Type B pancreatic cell (in vitro differentiated cells): Measurements from ENCODE around the gene COL4A2. TPM values are rescaled to one million over a fixed set of nuclear protein-coding genes. Genes with fewer than 3 reads are reported as not detected.
"Not testable (repeated sequence)": the region's sequence is repeated elsewhere in the genome, so short reads cannot be mapped to it uniquely, and the experiment has no call there.

Experiments
- DNase-seq: peaks from one replicate; pipeline ENCODE4 v3.0.0; 2021; ENCODE audit warnings: mixed read lengths; ENCODE audit not compliant: unreplicated experiment; ENCODE audit errors: extremely low spot score
- H3K27ac Mint-ChIP-seq: 2 replicates; pipeline ENCODE4 v1.8.0; 2021; ENCODE audit warnings: mild to moderate bottlenecking, mixed read lengths
- H3K27me3 Mint-ChIP-seq: 2 replicates; pipeline ENCODE4 v1.8.0; 2021; ENCODE audit warnings: mixed read lengths
- H3K36me3 Mint-ChIP-seq: 2 replicates; pipeline ENCODE4 v1.8.0; 2021; ENCODE audit warnings: mixed read lengths
- H3K4me1 Mint-ChIP-seq: one replicate; pipeline ENCODE4 v1.8.0; 2021; ENCODE audit warnings: mixed read lengths; ENCODE audit not compliant: unreplicated experiment
- H3K4me3 Mint-ChIP-seq: 2 replicates; pipeline ENCODE4 v1.8.0; 2021; ENCODE audit warnings: mild to moderate bottlenecking, mixed read lengths
- H3K9me3 Mint-ChIP-seq: 2 replicates; pipeline ENCODE4 v1.8.0; 2021; ENCODE audit warnings: mixed read lengths
- total RNA-seq: library from RNA; stranded (reverse); gene quantifications from 2 replicates; pipeline ENCODE4 v1.2.1, GENCODE V29; 2021; ENCODE audit warnings: low replicate concordance
- TF ChIP-seq, protein P1 (sequence below): fragments of 200-600 bp; sonication (generic); conservative IDR thresholded peaks from 2 replicates; pipeline ENCODE4 v1.5.0; 2021; ENCODE audit warnings: antibody characterized with exemption, mild to moderate bottlenecking

Gene COL4A2
- total RNA-seq, 1 donor from 2014 or later = 145 TPM

- DNase-seq = no peak
- H3K36me3 Mint-ChIP-seq = peaks cover 27% of the 10 kb centered on the region
- no peak overlapping the region for H3K27ac Mint-ChIP-seq
- H3K9me3 Mint-ChIP-seq = peaks cover 6% of the 10 kb centered on the region
- TF ChIP-seq, protein P1, sequence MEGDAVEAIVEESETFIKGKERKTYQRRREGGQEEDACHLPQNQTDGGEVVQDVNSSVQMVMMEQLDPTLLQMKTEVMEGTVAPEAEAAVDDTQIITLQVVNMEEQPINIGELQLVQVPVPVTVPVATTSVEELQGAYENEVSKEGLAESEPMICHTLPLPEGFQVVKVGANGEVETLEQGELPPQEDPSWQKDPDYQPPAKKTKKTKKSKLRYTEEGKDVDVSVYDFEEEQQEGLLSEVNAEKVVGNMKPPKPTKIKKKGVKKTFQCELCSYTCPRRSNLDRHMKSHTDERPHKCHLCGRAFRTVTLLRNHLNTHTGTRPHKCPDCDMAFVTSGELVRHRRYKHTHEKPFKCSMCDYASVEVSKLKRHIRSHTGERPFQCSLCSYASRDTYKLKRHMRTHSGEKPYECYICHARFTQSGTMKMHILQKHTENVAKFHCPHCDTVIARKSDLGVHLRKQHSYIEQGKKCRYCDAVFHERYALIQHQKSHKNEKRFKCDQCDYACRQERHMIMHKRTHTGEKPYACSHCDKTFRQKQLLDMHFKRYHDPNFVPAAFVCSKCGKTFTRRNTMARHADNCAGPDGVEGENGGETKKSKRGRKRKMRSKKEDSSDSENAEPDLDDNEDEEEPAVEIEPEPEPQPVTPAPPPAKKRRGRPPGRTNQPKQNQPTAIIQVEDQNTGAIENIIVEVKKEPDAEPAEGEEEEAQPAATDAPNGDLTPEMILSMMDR = no peak
- no peaks in the 10 kb centered on the region for H3K27me3 Mint-ChIP-seq
- H3K4me3 Mint-ChIP-seq = no peak overlapping the region
- peaks cover 40% of the 10 kb centered on the region for H3K4me1 Mint-ChIP-seq
Measured at GRCh38 chr13:110393761-110394160, 86.7 kb downstream of the COL4A2 start.

DNA sequence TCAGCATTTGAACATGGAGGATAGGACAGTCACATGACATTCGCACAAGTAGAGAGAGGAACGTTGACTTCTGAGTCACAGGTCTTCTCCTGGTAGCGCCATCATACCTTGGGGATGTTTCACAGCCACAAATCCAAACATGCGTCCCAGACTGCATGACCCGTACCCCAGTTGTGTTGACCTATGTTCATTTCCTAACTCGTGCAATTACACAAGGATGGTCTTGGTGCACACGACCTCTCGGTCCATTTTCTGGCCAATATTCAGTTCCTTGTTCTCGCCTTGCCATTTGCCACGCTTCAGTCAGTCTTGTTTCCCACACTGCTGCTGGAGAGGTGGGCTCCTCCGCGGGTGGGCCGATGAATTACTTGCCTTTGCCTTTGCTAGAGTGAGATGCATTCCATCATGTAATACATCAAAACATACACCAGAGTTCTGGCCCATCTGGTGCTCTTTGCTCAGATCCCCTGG is 87.3 kb downstream of the COL4A2 start:
- Mint-ChIP-seq H3K27ac (no peak overlapping the region), H3K9me3 (peaks cover 6% of the 10 kb centered on the region), H3K4me1 (peaks cover 34% of the 10 kb centered on the region), H3K36me3 (peaks cover 27% of the 10 kb centered on the region), H3K4me3 (no peak overlapping the region), H3K27me3 (no peaks in the 10 kb centered on the region)
- no peak for DNase-seq
- TF ChIP-seq, protein P1 = no peak

DNA sequence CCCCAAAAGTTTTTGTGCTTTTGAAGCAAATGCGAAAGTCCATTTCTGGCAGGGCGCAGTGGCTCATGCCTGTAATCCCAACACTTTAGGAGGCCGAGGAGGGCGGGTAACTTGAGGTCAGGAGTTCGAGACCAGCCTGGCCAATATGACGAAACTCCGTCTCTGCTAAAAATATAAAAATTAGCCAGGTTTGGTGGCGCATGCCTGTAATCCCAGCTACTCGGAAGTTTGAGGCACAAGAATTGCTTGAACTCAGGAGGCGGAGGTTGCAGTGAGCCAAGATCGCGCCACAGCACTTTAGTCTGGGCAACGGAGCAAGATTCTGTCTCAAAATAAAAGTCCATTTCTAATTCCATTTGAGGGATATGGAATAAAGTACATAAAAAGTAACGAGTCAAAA is 88.5 kb downstream of the COL4A2 start:
- Mint-ChIP-seq H3K36me3 (peaks cover 26% of the 10 kb centered on the region), H3K4me1 (peaks cover 34% of the 10 kb centered on the region)
- not testable (repeated sequence) for H3K27me3 Mint-ChIP-seq, H3K4me3 Mint-ChIP-seq, H3K27ac Mint-ChIP-seq, DNase-seq, H3K9me3 Mint-ChIP-seq

DNA sequence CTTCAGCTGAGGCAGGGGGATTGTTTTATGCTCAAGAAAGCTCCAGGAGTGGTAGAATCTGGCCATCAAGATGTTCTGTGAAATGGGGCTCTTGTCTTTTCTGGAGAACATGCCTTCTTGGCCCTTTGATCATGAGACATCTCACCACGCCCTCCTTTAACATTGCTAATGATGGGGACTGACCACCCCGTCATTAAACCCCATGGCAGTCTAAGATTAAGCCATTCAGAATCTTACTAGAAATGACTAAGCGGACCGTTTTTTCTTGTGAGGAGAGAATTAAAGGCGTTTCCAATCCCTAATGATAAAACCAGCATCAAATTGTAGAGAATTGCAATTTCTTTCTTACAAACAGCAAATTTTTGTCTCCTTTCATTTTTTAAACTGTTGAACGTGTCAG is 89.4 kb downstream of the COL4A2 start:
- Mint-ChIP-seq H3K36me3 (peaks cover 20% of the 10 kb centered on the region), H3K9me3 (no peaks in the 10 kb centered on the region), H3K27me3 (no peaks in the 10 kb centered on the region), H3K27ac (no peak overlapping the region), H3K4me3 (no peak overlapping the region), H3K4me1 (peaks cover 26% of the 10 kb centered on the region)
- TF ChIP-seq, protein P1 = no peak
- DNase-seq = no peak

DNA sequence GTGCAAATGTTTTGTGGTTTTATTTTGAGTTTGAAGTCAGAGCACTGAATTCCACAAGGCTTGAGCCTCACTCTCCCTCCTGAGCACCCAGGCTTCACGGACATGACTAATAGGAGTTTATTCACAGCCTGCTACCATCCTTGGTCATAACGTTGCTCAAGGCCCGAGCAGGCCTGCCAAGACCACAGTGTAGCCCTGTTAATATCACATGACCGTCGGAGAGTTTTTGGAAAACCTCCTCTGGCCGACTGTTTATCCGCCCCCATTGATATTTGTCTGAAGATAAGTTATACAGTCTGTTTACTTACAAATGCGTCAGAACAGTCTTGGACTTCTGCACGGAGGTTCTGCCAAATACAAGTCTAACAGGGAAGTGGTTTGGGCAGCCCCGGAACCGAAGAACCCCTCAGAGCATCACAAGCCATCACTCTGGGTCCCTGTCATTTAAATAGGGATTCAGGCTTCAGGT is 89.9 kb downstream of the COL4A2 start:
- no peak overlapping the region for H3K27ac Mint-ChIP-seq
- peaks cover 20% of the 10 kb centered on the region for H3K36me3 Mint-ChIP-seq
- no peaks in the 10 kb centered on the region for H3K27me3 Mint-ChIP-seq
- no peak for DNase-seq
- H3K4me1 Mint-ChIP-seq = peaks cover 22% of the 10 kb centered on the region
- H3K9me3 Mint-ChIP-seq = no peaks in the 10 kb centered on the region
- no peak overlapping the region for H3K4me3 Mint-ChIP-seq
- TF ChIP-seq, protein P1 = no peak

DNA sequence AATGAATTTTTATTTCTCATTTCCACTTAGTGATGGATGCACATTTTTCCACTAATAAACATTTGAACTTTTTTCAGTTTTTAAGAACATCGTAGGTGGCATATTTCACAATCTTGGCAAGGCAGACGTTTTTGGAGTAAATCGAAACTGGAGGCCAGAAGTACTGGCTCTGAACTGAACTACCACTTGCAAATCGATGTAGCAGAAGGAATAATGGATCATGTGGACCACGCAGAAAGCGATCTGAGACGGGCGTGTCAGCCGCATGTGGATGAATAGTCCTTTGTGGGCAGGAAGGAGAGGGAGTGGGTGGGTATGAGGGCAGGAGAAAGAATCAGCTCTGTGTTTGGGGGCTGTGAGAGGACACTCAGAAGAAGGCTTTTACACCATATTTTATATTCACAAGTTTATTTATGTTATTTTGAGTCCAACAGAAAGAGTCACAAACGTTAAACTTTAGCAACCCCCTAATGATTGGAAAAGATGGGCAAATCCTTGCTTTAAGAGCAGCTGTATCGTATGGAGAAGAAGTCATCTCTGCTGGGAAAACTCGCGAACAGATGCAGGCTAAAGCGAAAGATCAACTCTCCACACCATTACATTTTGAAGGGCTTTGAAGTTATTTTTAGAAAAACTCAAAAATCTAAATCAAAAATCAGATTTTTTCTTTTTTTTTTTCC is 90.5 kb downstream of the COL4A2 start:
- Mint-ChIP-seq H3K4me1 (peaks cover 16% of the 10 kb centered on the region), H3K27ac (no peak overlapping the region), H3K9me3 (no peaks in the 10 kb centered on the region), H3K27me3 (no peaks in the 10 kb centered on the region), H3K36me3 (peaks cover 21% of the 10 kb centered on the region), H3K4me3 (no peak overlapping the region)
- DNase-seq = no peak
- TF ChIP-seq, protein P1 = no peak
